Measurements from ENCODE around the gene SAMMSON.

Gene SAMMSON

GRCh38 chr3:70111411-70111810 lies 111.9 kb downstream of the SAMMSON start:
- Histone ChIP-seq H3K27me3 (ENCODE audit: control insufficient read depth, low read length) (peaks cover 5% of the 10 kb centered on the region; the same call in 1 of the 2 replicates), H3F3A (ENCODE audit: control insufficient read depth, insufficient read depth) (no peaks in the 10 kb centered on the region), H3K4me3 (ENCODE audit: low read length) (no peak overlapping the region), H3K79me2 (ENCODE audit: control insufficient read depth, low read length) (no peaks in the 10 kb centered on the region), H3K4me1 (ENCODE audit: control insufficient read depth, low read length) (no peaks in the 10 kb centered on the region), H3K36me3 (ENCODE audit: control insufficient read depth, low read length) (no peaks in the 10 kb centered on the region), H3K4me2 (ENCODE audit: low read length) (no peak overlapping the region), H3K9me2 (replicated peaks; ENCODE audit: control insufficient read depth, low read length) (no peaks in the 10 kb centered on the region), H3K9me3 (ENCODE audit: control insufficient read depth, insufficient read depth, low read length) (no peaks in the 10 kb centered on the region), H4K20me1 (ENCODE audit: control insufficient read depth, insufficient read depth, low read depth, low read length) (no peaks in the 10 kb centered on the region), H3K27ac (ENCODE audit: low read depth, low read length) (no peak overlapping the region)
- TF ChIP-seq EZH2phosphoT487 (IDR thresholded peaks at IDR 0.05; ENCODE audit: borderline replicate concordance, low read length), result no peak
- TF ChIP-seq, protein P1, sequence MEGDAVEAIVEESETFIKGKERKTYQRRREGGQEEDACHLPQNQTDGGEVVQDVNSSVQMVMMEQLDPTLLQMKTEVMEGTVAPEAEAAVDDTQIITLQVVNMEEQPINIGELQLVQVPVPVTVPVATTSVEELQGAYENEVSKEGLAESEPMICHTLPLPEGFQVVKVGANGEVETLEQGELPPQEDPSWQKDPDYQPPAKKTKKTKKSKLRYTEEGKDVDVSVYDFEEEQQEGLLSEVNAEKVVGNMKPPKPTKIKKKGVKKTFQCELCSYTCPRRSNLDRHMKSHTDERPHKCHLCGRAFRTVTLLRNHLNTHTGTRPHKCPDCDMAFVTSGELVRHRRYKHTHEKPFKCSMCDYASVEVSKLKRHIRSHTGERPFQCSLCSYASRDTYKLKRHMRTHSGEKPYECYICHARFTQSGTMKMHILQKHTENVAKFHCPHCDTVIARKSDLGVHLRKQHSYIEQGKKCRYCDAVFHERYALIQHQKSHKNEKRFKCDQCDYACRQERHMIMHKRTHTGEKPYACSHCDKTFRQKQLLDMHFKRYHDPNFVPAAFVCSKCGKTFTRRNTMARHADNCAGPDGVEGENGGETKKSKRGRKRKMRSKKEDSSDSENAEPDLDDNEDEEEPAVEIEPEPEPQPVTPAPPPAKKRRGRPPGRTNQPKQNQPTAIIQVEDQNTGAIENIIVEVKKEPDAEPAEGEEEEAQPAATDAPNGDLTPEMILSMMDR (IDR thresholded peaks at IDR 0.05; ENCODE audit: low read depth, low read length, poor library complexity, severe bottlenecking), result no peak

GRCh38 chr3:70112751-70113150 lies 113.2 kb downstream of the SAMMSON start:
- Histone ChIP-seq H4K20me1 (ENCODE audit: control insufficient read depth, insufficient read depth, low read depth, low read length) (no peaks in the 10 kb centered on the region), H3F3A (ENCODE audit: control insufficient read depth, insufficient read depth) (no peaks in the 10 kb centered on the region), H3K4me3 (ENCODE audit: low read length) (no peak overlapping the region), H3K4me1 (ENCODE audit: control insufficient read depth, low read length) (no peaks in the 10 kb centered on the region), H3K79me2 (ENCODE audit: control insufficient read depth, low read length) (no peaks in the 10 kb centered on the region), H3K36me3 (ENCODE audit: control insufficient read depth, low read length) (no peaks in the 10 kb centered on the region), H3K9me2 (replicated peaks; ENCODE audit: control insufficient read depth, low read length) (no peaks in the 10 kb centered on the region), H3K9me3 (ENCODE audit: control insufficient read depth, insufficient read depth, low read length) (no peaks in the 10 kb centered on the region), H3K27me3 (ENCODE audit: control insufficient read depth, low read length) (peaks cover 5% of the 10 kb centered on the region; the same call in 1 of the 2 replicates), H3K27ac (ENCODE audit: low read depth, low read length) (no peak overlapping the region), H3K4me2 (ENCODE audit: low read length) (no peak overlapping the region)
- TF ChIP-seq EZH2phosphoT487 (IDR thresholded peaks at IDR 0.05; ENCODE audit: borderline replicate concordance, low read length), result no peak
- TF ChIP-seq, protein P1 (IDR thresholded peaks at IDR 0.05; ENCODE audit: low read depth, low read length, poor library complexity, severe bottlenecking), result no peak

DNA sequence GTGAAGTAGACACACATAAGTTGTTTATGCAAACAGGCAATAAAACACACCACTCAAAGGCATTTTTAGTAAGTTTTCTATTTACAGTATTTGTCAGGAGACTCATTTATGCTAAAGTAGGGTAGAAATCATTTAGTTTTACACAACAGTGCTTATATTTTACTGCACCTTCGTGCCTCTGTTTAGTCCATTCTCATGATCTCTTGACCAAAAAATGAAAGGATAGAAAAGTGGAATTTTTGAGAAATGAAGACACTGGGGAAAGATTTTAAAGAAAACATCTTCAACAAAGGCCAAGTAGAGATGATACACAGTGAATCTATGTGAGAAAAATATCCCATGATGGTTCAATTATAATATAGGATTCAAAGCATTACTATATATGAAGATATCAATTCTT lies 114.9 kb downstream of the SAMMSON start:
- no peaks in the 10 kb centered on the region for H3K9me3 ChIP-seq (ENCODE audit: control insufficient read depth, insufficient read depth, low read length)
- H3F3A ChIP-seq (ENCODE audit: control insufficient read depth, insufficient read depth), result no peaks in the 10 kb centered on the region
- no peaks in the 10 kb centered on the region for H3K79me2 ChIP-seq (ENCODE audit: control insufficient read depth, low read length)
- H3K27ac ChIP-seq (ENCODE audit: low read depth, low read length), result no peak overlapping the region
- TF ChIP-seq EZH2phosphoT487 (IDR thresholded peaks at IDR 0.05; ENCODE audit: borderline replicate concordance, low read length), result no peak
- TF ChIP-seq, protein P1 (IDR thresholded peaks at IDR 0.05; ENCODE audit: low read depth, low read length, poor library complexity, severe bottlenecking), result no peak
- no peaks in the 10 kb centered on the region for H3K9me2 ChIP-seq (replicated peaks; ENCODE audit: control insufficient read depth, low read length)
- no peaks in the 10 kb centered on the region for H4K20me1 ChIP-seq (ENCODE audit: control insufficient read depth, insufficient read depth, low read depth, low read length)
- peaks cover 5% of the 10 kb centered on the region; the same call in 1 of the 2 replicates for H3K27me3 ChIP-seq (ENCODE audit: control insufficient read depth, low read length)
- no peak overlapping the region for H3K4me2 ChIP-seq (ENCODE audit: low read length)
- H3K4me3 ChIP-seq (ENCODE audit: low read length), result no peak overlapping the region
- no peaks in the 10 kb centered on the region for H3K4me1 ChIP-seq (ENCODE audit: control insufficient read depth, low read length)
- no peaks in the 10 kb centered on the region for H3K36me3 ChIP-seq (ENCODE audit: control insufficient read depth, low read length)
